HG02852 (cell line): ENCODE data around the gene SHKBP1.
"Not testable (repeated sequence)": the region's sequence is repeated elsewhere in the genome, so short reads cannot be mapped to it uniquely, and the experiment has no call there.

ENCODE experiments used
- ATAC-seq: cut with Tn5 transposase; IDR thresholded peaks from one replicate; pipeline ENCODE4 v1.9.1; 2021; ENCODE audit warnings: mild to moderate bottlenecking, moderate library complexity; ENCODE audit not compliant: unreplicated experiment

SHKBP1 gene

GRCh38 chr19:40555978-40556689 lies 20.5 kb upstream of the SHKBP1 start:
- ATAC-seq = no peak

- ATAC-seq = no peak
These were observed 19.6 kb upstream of the SHKBP1 start for GRCh38 chr19:40556953-40557530.

GRCh38 chr19:40559394-40559793 lies 17.3 kb upstream of the SHKBP1 start:
- ATAC-seq = no peak

GRCh38 chr19:40560092-40560507 lies 16.6 kb upstream of the SHKBP1 start:
- ATAC-seq = no peak

- no peak for ATAC-seq
These were observed 14.7 kb upstream of the SHKBP1 start for GRCh38 chr19:40561947-40562346.

- ATAC-seq = not testable (repeated sequence)
These were observed 12.1 kb upstream of the SHKBP1 start for GRCh38 chr19:40564535-40564934.

GRCh38 chr19:40565355-40565754 lies 11.3 kb upstream of the SHKBP1 start:
- no peak for ATAC-seq

GRCh38 chr19:40565910-40566495 lies 10.7 kb upstream of the SHKBP1 start:
- no peak for ATAC-seq

GRCh38 chr19:40567040-40567749 lies 9.5 kb upstream of the SHKBP1 start:
- ATAC-seq = no peak

GRCh38 chr19:40567750-40568494 lies 8.8 kb upstream of the SHKBP1 start:
- no peak for ATAC-seq

GRCh38 chr19:40570313-40571004 lies 6.2 kb upstream of the SHKBP1 start:
- ATAC-seq = peak; percentile 80

GRCh38 chr19:40571005-40571318 lies 5.7 kb upstream of the SHKBP1 start:
- ATAC-seq = no peak

GRCh38 chr19:40571831-40572495 lies 4.7 kb upstream of the SHKBP1 start:
- ATAC-seq = no peak

GRCh38 chr19:40575326-40575725 lies 1.3 kb upstream of the SHKBP1 start:
- no peak for ATAC-seq

- ATAC-seq = no peak
These were observed 505 bp upstream of the SHKBP1 start for GRCh38 chr19:40576151-40576584.

- no peak for ATAC-seq
These were observed 1.8 kb downstream of the SHKBP1 start for GRCh38 chr19:40578442-40578908.

GRCh38 chr19:40580619-40581018 lies 3.9 kb downstream of the SHKBP1 start:
- no peak for ATAC-seq

GRCh38 chr19:40581531-40581930 lies 4.9 kb downstream of the SHKBP1 start:
- ATAC-seq = no peak

- no peak for ATAC-seq
These were observed 5.8 kb downstream of the SHKBP1 start for GRCh38 chr19:40582467-40582866.

GRCh38 chr19:40583283-40583682 lies 6.6 kb downstream of the SHKBP1 start:
- no peak for ATAC-seq
